Prostate gland (tissue), 2 donors: ENCODE results near the gene METTL5.
"Not testable (repeated sequence)": the region's sequence is repeated elsewhere in the genome, so short reads cannot be mapped to it uniquely, and the experiment has no call there.

Experiments used
- CTCF ChIP-seq, 4 experiments: fragments of 200-600 bp in 2 of 4; fragments of 450-650 bp in 2 of 4; sonication (generic) in 2 of 4; IDR thresholded peaks; 1 replicate in 3 of 4; 2 replicates in 1 of 4; pipeline ENCODE4 v1.5.1; 2016 to 2019; ENCODE audit warnings: antibody characterized with exemption in 4 of 4, mild to moderate bottlenecking in 2 of 4, moderate library complexity in 2 of 4
- POLR2A ChIP-seq: fragments of 450-650 bp; IDR thresholded peaks from one replicate; pipeline ENCODE4 v1.6.1; 2016; ENCODE audit warnings: antibody characterized with exemption, mild to moderate bottlenecking
- POLR2AphosphoS5 ChIP-seq: sonication (generic); formaldehyde crosslinking; IDR thresholded peaks from one replicate; pipeline ENCODE4 v1.6.1; 2017; ENCODE audit warnings: antibody characterized with exemption

GRCh38 chr2:169817369-169817768 lies 7.3 kb downstream of the METTL5 start:
- TF ChIP-seq CTCF (IDR thresholded peaks at IDR 0.05); POLR2A; POLR2AphosphoS5: not testable (repeated sequence)
